Measurements from ENCODE around the gene LZTS3. TPM values are rescaled to one million over a fixed set of nuclear protein-coding genes. Genes with fewer than 3 reads are reported as not detected.
A peak's percentile ranks its signal among the peaks of the same experiment; 100 is the strongest.

Gene LZTS3
- total and polyA plus RNA-seq, 2 of the 13 experiments (the other 11 are each of a cell fraction or from before 2014, with no cell fraction given), result 10.1 to 31.3 TPM

- TF ChIP-seq HMGA1 (CRISPR knock-in tag; conservative IDR thresholded peaks at IDR 0.05) (no peak), ZNF550 (CRISPR knock-in tag; IDR thresholded peaks at IDR 0.05; ENCODE audit: borderline replicate concordance) (0 out of 2 replicates have a peak, but pooled peaks have one; percentile 52), NFKBIZ (CRISPR knock-in tag; IDR thresholded peaks at IDR 0.05) (peak; percentile 3; the same call in 1 of the 2 replicates), ZBTB21 (CRISPR knock-in tag; IDR thresholded peaks at IDR 0.05) (peak; percentile 44; the same call in 1 of the 2 replicates), ZNF34 (CRISPR knock-in tag; IDR thresholded peaks at IDR 0.05; ENCODE audit: borderline replicate concordance) (no peak), ZNF782 (CRISPR knock-in tag; IDR thresholded peaks at IDR 0.05; ENCODE audit: borderline replicate concordance) (peak; percentile 22; the same call in 1 of the 2 replicates), DPF2 (CRISPR knock-in tag; IDR thresholded peaks at IDR 0.05; ENCODE audit: borderline replicate concordance, low read depth) (no peak), GATAD1 (CRISPR knock-in tag; IDR thresholded peaks at IDR 0.05) (peak; percentile 28)
Observed at GRCh38 chr20:3172933-3173609, at the start of gene LZTS3 (continued).

GRCh38 chr20:3221398-3222226 is 48.3 kb upstream of the LZTS3 start:
- Histone ChIP-seq H3K36me3 (replicated peaks in 1 of 2; ENCODE audit: control insufficient read depth in 1 of 2, insufficient read depth in 2 of 2, low read length in 2 of 2) (peaks cover 11 to 22% of the 10 kb centered on the region in 2 experiments), H3K27me3 (ENCODE audit: control insufficient read depth in 1 of 2, insufficient read depth in 2 of 2, low read length in 2 of 2) (no peaks in the 10 kb centered on the region), H3K9me3 (ENCODE audit: low read length) (no peaks in the 10 kb centered on the region), H3K9ac (ENCODE audit: insufficient read depth, low read depth, low read length) (no peak overlapping the region), H2AFZ (ENCODE audit: low read length) (no peak overlapping the region), H3K4me3 (replicated peaks in 1 of 3; ENCODE audit: insufficient read depth in 1 of 3, low read depth in 2 of 3, low read length in 3 of 3) (no peak overlapping the region), H3K27ac (ENCODE audit: extremely low read length, insufficient read depth, low read length) (peak overlapping the region; percentile 73), H3K4me2 (ENCODE audit: low read depth, low read length) (no peak overlapping the region), H3K4me1 (ENCODE audit: insufficient read depth, low read length) (peaks cover 88% of the 10 kb centered on the region), H3K79me2 (ENCODE audit: insufficient read depth, low read length) (no peaks in the 10 kb centered on the region), H4K20me1 (ENCODE audit: insufficient read depth, low read length) (no peaks in the 10 kb centered on the region)
- no peak for FAIRE-seq
- no TSS peak for BruUV-seq (replicated peaks)
- in situ Hi-C loops (cut with HindIII; ENCODE audit: extremely low pct_ligation_motif_present, low pct_unique_long_range_greater_than_20kb), result no loop called here
- 85% methylated on average over 18 of the region's 18 CpGs for WGBS (ENCODE audit: low lambda C conversion rate)
- no peak for ATAC-seq
- DNase-seq (ENCODE audit: low spot score), result no peak
- CTCF ChIA-PET (ENCODE audit: low intra/inter-chr PET ratio, low total read pairs), result interaction anchor here (1.5 to 3.9 kb wide), 2 partner anchors 28 to 29 kb away, joined by 4 to 86 read pairs; no protein-coding TSS in a partner anchor
- intact Hi-C loops (cut with micrococcal nuclease; ENCODE audit: unreplicated experiment), result no loop called here
- POLR2A ChIA-PET, result interaction anchor here (1.1 to 10.0 kb wide), 10 partner anchors 10 to 322 kb away, joined by 3 to 149 read pairs (median 12); partner anchors contain the start of genes DDRGK1, FASTKD5, ITPA and MRPS26
- TF ChIP-seq ZNF879 (CRISPR knock-in tag; IDR thresholded peaks at IDR 0.05), result 0 out of 2 replicates have a peak, but pooled peaks have one; percentile 6
- TF ChIP-seq, protein P1, sequence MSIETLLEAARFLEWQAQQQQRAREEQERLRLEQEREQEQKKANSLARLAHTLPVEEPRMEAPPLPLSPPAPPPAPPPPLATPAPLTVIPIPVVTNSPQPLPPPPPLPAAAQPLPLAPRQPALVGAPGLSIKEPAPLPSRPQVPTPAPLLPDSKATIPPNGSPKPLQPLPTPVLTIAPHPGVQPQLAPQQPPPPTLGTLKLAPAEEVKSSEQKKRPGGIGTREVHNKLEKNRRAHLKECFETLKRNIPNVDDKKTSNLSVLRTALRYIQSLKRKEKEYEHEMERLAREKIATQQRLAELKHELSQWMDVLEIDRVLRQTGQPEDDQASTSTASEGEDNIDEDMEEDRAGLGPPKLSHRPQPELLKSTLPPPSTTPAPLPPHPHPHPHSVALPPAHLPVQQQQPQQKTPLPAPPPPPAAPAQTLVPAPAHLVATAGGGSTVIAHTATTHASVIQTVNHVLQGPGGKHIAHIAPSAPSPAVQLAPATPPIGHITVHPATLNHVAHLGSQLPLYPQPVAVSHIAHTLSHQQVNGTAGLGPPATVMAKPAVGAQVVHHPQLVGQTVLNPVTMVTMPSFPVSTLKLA (IDR thresholded peaks at IDR 0.05), result no peak
- no peak for TF ChIP-seq ZNF572 (CRISPR knock-in tag; IDR thresholded peaks at IDR 0.05)
- no peak for TF ChIP-seq ZNF17 (CRISPR knock-in tag; IDR thresholded peaks at IDR 0.05)
- TF ChIP-seq, protein P2, sequence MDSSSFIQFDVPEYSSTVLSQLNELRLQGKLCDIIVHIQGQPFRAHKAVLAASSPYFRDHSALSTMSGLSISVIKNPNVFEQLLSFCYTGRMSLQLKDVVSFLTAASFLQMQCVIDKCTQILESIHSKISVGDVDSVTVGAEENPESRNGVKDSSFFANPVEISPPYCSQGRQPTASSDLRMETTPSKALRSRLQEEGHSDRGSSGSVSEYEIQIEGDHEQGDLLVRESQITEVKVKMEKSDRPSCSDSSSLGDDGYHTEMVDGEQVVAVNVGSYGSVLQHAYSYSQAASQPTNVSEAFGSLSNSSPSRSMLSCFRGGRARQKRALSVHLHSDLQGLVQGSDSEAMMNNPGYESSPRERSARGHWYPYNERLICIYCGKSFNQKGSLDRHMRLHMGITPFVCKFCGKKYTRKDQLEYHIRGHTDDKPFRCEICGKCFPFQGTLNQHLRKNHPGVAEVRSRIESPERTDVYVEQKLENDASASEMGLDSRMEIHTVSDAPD (CRISPR knock-in tag; IDR thresholded peaks at IDR 0.05), result no peak
- TF ChIP-seq ZNF276 (CRISPR knock-in tag; IDR thresholded peaks at IDR 0.05; ENCODE audit: low read depth), result peak; percentile 65; the same call in 1 of the 2 replicates
- no peak for TF ChIP-seq POLR2AphosphoS5 (IDR thresholded peaks at IDR 0.05; ENCODE audit: low read depth, low read length)
- TF ChIP-seq RORA (CRISPR knock-in tag; IDR thresholded peaks at IDR 0.05), result no peak
- 0 out of 2 replicates have a peak, but pooled peaks have one; percentile 52 for TF ChIP-seq ZNF136 (CRISPR knock-in tag; IDR thresholded peaks at IDR 0.05; ENCODE audit: low read depth)
